Prostate gland (tissue), 1 donor: ENCODE measurements around the gene THBS2.

Experiments
- POLR2A ChIP-seq: fragments of 450-650 bp; IDR thresholded peaks from one replicate; pipeline ENCODE4 v1.6.1; 2016; ENCODE audit warnings: antibody characterized with exemption, mild to moderate bottlenecking
- POLR2AphosphoS5 ChIP-seq: sonication (generic); formaldehyde crosslinking; IDR thresholded peaks from one replicate; pipeline ENCODE4 v1.6.1; 2017; ENCODE audit warnings: antibody characterized with exemption

DNA sequence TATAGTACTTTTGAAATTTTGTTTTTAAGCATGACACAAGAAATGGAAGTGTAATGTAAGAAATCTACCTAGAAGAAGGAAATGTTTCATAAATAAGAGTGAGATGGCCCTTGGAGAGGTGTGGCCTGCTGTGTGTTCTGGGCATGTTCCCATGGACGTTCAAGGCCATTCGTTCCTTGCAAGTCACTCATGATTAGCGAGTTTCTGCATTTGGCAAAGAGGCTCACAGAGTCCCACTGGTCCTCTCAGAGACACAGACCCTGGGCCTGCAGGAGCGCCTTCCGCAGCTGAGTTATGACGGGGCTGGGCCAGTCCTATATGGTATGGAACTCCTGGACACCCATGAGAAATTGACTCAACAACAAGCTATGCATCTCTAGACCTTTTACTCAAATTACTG lies 7.2 kb downstream of the THBS2 start:
- TF ChIP-seq POLR2A = no peak
- TF ChIP-seq POLR2AphosphoS5 = no peak
